ENCODE measurements around the gene FBLN7. TPM values are rescaled to one million over a fixed set of nuclear protein-coding genes. Genes with fewer than 3 reads are reported as not detected.

The FBLN7 gene
- total RNA-seq, result 1.8 and 1.9 TPM in 2 replicates

GRCh38 chr2:112138159-112139032 is at the start of gene FBLN7:
Gene FBLN7, plus strand, starts transcription at chr2:112138385. Its CDS starts 271 bp downstream, at chr2:112138656.

Other genes starting within 250 kb of the FBLN7 start
- gene MERTK, start 239.8 kb upstream of the FBLN7 start, total RNA-seq, result 7.8 and 17.6 TPM in 2 replicates
- 27.6 and 48.3 TPM in 2 replicates for gene TMEM87B, start 83.1 kb upstream of the FBLN7 start, total RNA-seq
- 3.3 and 10.1 TPM in 2 replicates for gene ZC3H8, start 116.7 kb downstream of the FBLN7 start, total RNA-seq
- 1.4 and 1.9 TPM in 2 replicates for gene ZC3H6, start 137.2 kb downstream of the FBLN7 start, total RNA-seq

All from epithelial cell of umbilical artery (primary cell).